PC-3 (cell line): ENCODE measurements around the gene ASPDH.

Experiments used
- CTCF ChIP-seq: fragments of 300-600 bp; sonication (generic); conservative IDR thresholded peaks from 2 replicates; pipeline ENCODE4 v1.5.1; 2017; ENCODE audit warnings: antibody characterized with exemption, low read depth, mild to moderate bottlenecking, low read length
- EZH2phosphoT487 ChIP-seq: fragments of 300-600 bp; sonication (generic); IDR thresholded peaks from 2 replicates; pipeline ENCODE4 v1.6.1; 2018; ENCODE audit warnings: mild to moderate bottlenecking, antibody characterized with exemption, low read length, borderline replicate concordance

- TF ChIP-seq CTCF (no peak), EZH2phosphoT487 (no peak)
These were observed 46.1 kb downstream of the ASPDH start for GRCh38 chr19:50467566-50467965.
